ENCODE measurements around the gene QPCTL. TPM values are rescaled to one million over a fixed set of nuclear protein-coding genes. Genes with fewer than 3 reads are reported as not detected.

QPCTL gene
- total and polyA plus RNA-seq, 10 of the 15 experiments (the other 5 are each of a cell fraction or from before 2014, with no cell fraction given), result 1.1 to 22.6 (median 11.2) TPM

GRCh38 chr19:45677351-45678230 is 14.9 kb upstream of the QPCTL start (continued):
- TF ChIP-seq, protein P1, sequence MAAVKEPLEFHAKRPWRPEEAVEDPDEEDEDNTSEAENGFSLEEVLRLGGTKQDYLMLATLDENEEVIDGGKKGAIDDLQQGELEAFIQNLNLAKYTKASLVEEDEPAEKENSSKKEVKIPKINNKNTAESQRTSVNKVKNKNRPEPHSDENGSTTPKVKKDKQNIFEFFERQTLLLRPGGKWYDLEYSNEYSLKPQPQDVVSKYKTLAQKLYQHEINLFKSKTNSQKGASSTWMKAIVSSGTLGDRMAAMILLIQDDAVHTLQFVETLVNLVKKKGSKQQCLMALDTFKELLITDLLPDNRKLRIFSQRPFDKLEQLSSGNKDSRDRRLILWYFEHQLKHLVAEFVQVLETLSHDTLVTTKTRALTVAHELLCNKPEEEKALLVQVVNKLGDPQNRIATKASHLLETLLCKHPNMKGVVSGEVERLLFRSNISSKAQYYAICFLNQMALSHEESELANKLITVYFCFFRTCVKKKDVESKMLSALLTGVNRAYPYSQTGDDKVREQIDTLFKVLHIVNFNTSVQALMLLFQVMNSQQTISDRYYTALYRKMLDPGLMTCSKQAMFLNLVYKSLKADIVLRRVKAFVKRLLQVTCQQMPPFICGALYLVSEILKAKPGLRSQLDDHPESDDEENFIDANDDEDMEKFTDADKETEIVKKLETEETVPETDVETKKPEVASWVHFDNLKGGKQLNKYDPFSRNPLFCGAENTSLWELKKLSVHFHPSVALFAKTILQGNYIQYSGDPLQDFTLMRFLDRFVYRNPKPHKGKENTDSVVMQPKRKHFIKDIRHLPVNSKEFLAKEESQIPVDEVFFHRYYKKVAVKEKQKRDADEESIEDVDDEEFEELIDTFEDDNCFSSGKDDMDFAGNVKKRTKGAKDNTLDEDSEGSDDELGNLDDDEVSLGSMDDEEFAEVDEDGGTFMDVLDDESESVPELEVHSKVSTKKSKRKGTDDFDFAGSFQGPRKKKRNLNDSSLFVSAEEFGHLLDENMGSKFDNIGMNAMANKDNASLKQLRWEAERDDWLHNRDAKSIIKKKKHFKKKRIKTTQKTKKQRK (IDR thresholded peaks at IDR 0.05; ENCODE audit: low read depth, low read length), result no peak
- TF ChIP-seq NBN (IDR thresholded peaks at IDR 0.05), result no peak

- WGBS (ENCODE audit: insufficient coverage, insufficient replicate concordance, low lambda C conversion rate, missing lambda C conversion rate), result 4% methylated on average over 34 of the region's 51 CpGs
- Histone ChIP-seq H2AFZ (ENCODE audit: control insufficient read depth, low read depth, low read length) (peak overlapping the region; percentile 33), H3K36me3 (ENCODE audit: control insufficient read depth in 2 of 2, insufficient read depth in 2 of 2, low read length in 1 of 2) (peaks cover 2 to 5% of the 10 kb centered on the region in 2 experiments; a peak in 3 of 4 replicates), H3K4me2 (ENCODE audit: control insufficient read depth, insufficient read depth) (peak overlapping the region; percentile 59), H3K9ac (ENCODE audit: control insufficient read depth, insufficient read depth, low read length) (peak overlapping the region; percentile 40; the same call in 1 of the 2 replicates), H3K27me3 (replicated peaks in 1 of 2; ENCODE audit: control insufficient read depth in 2 of 2, insufficient read depth in 2 of 2, low read length in 1 of 2) (no peaks in the 10 kb centered on the region), H4K20me1 (ENCODE audit: control insufficient read depth, insufficient read depth) (no peaks in the 10 kb centered on the region; the same call in 1 of the 2 replicates), H3K79me2 (ENCODE audit: control insufficient read depth, insufficient read depth, low read length) (no peaks in the 10 kb centered on the region), H3K9me3 (replicated peaks; ENCODE audit: control insufficient read depth, insufficient read depth, low read length) (no peaks in the 10 kb centered on the region), H3K4me1 (ENCODE audit: control insufficient read depth, insufficient read depth, low read length) (peaks cover 17% of the 10 kb centered on the region), H3K4me3 (0 out of 2 replicates have a peak overlapping the region, but pooled peaks have one; percentile 18), H3K27ac (ENCODE audit: control insufficient read depth, insufficient read depth) (no peak overlapping the region)
- FAIRE-seq (no peak), DNase-seq (ENCODE audit: low read depth, low spot score) (no peak), ATAC-seq (peak; percentile 94)
- POLR2A ChIA-PET, result interaction anchor here (0.6 to 6.2 kb wide), 6 partner anchors 10 to 88 kb away, joined by 3 to 54 read pairs (median 4); partner anchors contain the start of genes QPCTL, SIX5 and SNRPD2
- RAD21 ChIA-PET (ENCODE audit: unreplicated experiment), result interaction anchor here (0.7 to 2.4 kb wide), 4 partner anchors 11 to 67 kb away, joined by 3 to 9 read pairs (median 4); partner anchors contain the start of genes QPCTL and SNRPD2
- intact Hi-C loops (cut with micrococcal nuclease; ENCODE audit: unreplicated experiment) (no loop called here), in situ Hi-C loops (cut with MboI) (no loop called here)
- CTCF ChIA-PET, result interaction anchor here (0.6 to 4.0 kb wide), 12 partner anchors 8 to 62 kb away, joined by 3 to 23 read pairs (median 4); partner anchors contain the start of genes GIPR, QPCTL and SNRPD2
- no TSS peak for BruUV-seq (replicated peaks)
- SMC1A ChIA-PET (ENCODE audit: uncharacterized antibody, unreplicated experiment), result interaction anchor here (1.0 to 1.4 kb wide), 3 partner anchors 11 to 42 kb away, joined by 3 to 4 read pairs (median 4); partner anchors contain the start of gene EML2
- peak in 1 of 2 experiments; percentile 51; a peak in 2 of 4 replicates for TF ChIP-seq BHLHE40 (IDR thresholded peaks at IDR 0.05; ENCODE audit: borderline replicate concordance in 1 of 2, low read depth in 2 of 2, low read length in 1 of 2)
- no peak for TF ChIP-seq ZBTB40 (IDR thresholded peaks at IDR 0.05; ENCODE audit: borderline replicate concordance)
- TF ChIP-seq TCF12 (IDR thresholded peaks at IDR 0.05; ENCODE audit: low read depth, low read length), result 0 out of 2 replicates have a peak, but pooled peaks have one; percentile 24
- TF ChIP-seq HCFC1 (IDR thresholded peaks at IDR 0.05; ENCODE audit: low read length), result peak; percentile 15; the same call in 1 of the 2 replicates
- TF ChIP-seq MEF2A (IDR thresholded peaks at IDR 0.05; ENCODE audit: insufficient read depth, low read depth, low read length), result 0 out of 2 replicates have a peak, but pooled peaks have one; percentile 14
- 0 out of 2 replicates have a peak, but pooled peaks have one; percentile 18 for TF ChIP-seq POLR2AphosphoS5 (IDR thresholded peaks at IDR 0.05; ENCODE audit: low read length)
- 0 out of 2 replicates have a peak, but pooled peaks have one; percentile 15 for TF ChIP-seq POLR2AphosphoS2 (IDR thresholded peaks at IDR 0.05; ENCODE audit: low read depth, low read length)
- TF ChIP-seq NR2F1 (conservative IDR thresholded peaks at IDR 0.05), result no peak; the same call in 1 of the 2 replicates
- peak; percentile 57; the same call in 1 of the 2 replicates for TF ChIP-seq ZNF207 (IDR thresholded peaks at IDR 0.05; ENCODE audit: borderline replicate concordance)
Measured at GRCh38 chr19:45681391-45682015, 11.0 kb upstream of the QPCTL start.
